OCI-LY1 (cell line): Measurements from ENCODE around the gene TENM4.

Experiments
- H2AFZ ChIP-seq: fragments of 200-600 bp; sonication (generic), shearing (Covaris generic); 2 replicates; pipeline ENCODE4 v1.6.0; 2014; ENCODE audit warnings: antibody characterized with exemption, mild to moderate bottlenecking, low read length
- H3F3A ChIP-seq: fragments of 200-600 bp; sonication (generic), shearing (Covaris generic); 2 replicates; pipeline ENCODE4 v1.6.0; 2014; ENCODE audit warnings: mild to moderate bottlenecking, antibody characterized with exemption, low read length, moderate library complexity; ENCODE audit not compliant: insufficient read depth
- H3K27ac ChIP-seq: fragments of 200-600 bp; sonication (generic); 2 replicates; pipeline ENCODE4 v1.5.1; 2014; ENCODE audit warnings: low read length, mixed run types, mild to moderate bottlenecking, low read depth; ENCODE audit not compliant: poor library complexity, severe bottlenecking
- H3K27me3 ChIP-seq: fragments of 200-600 bp; sonication (generic); 2 replicates; pipeline ENCODE4 v1.6.0; 2014; ENCODE audit warnings: antibody characterized with exemption, mild to moderate bottlenecking, low read length, moderate library complexity; ENCODE audit not compliant: insufficient read depth
- H3K36me3 ChIP-seq: fragments of 200-600 bp; sonication (generic); 2 replicates; pipeline ENCODE4 v1.6.1; 2014; ENCODE audit warnings: mild to moderate bottlenecking, antibody characterized with exemption, low read length, moderate library complexity, mixed read lengths; ENCODE audit not compliant: insufficient read depth
- H3K4me1 ChIP-seq: fragments of 200-600 bp; sonication (generic); 2 replicates; pipeline ENCODE4 v1.5.1; 2014; ENCODE audit warnings: mild to moderate bottlenecking, low read length, moderate library complexity; ENCODE audit not compliant: insufficient read depth, severe bottlenecking
- H3K4me2 ChIP-seq: fragments of 200-600 bp; sonication (generic), shearing (Covaris generic); 2 replicates; pipeline ENCODE4 v1.6.1; 2014; ENCODE audit warnings: low read length
- H3K4me3 ChIP-seq: fragments of 200-600 bp; sonication (generic); 2 replicates; pipeline ENCODE4 v1.5.1; 2014; ENCODE audit warnings: low read length, low read depth, mild to moderate bottlenecking, mixed read lengths; ENCODE audit not compliant: poor library complexity, severe bottlenecking
- H3K79me2 ChIP-seq: fragments of 200-600 bp; shearing (Covaris generic); 2 replicates; pipeline ENCODE4 v1.6.1; 2016; ENCODE audit warnings: mixed run types, low read length, mixed read lengths; ENCODE audit not compliant: insufficient read depth
- H3K9ac ChIP-seq: fragments of 200-600 bp; sonication (generic), shearing (Covaris generic); 2 replicates; pipeline ENCODE4 v1.6.1; 2014; ENCODE audit warnings: mild to moderate bottlenecking, low read length, mixed read lengths
- H3K9me2 ChIP-seq: fragments of 200-600 bp; sonication (generic), shearing (Covaris generic); 2 replicates; pipeline ENCODE4 v1.6.1; 2014; ENCODE audit warnings: low read depth, mild to moderate bottlenecking, low read length, mixed read lengths
- H3K9me3 ChIP-seq: fragments of 200-600 bp; shearing (Covaris generic); 2 replicates; pipeline ENCODE4 v1.6.1; 2014; ENCODE audit warnings: low read length, mixed read lengths
- H4K20me1 ChIP-seq: fragments of 200-600 bp; sonication (generic), shearing (Covaris generic); 2 replicates; pipeline ENCODE4 v1.6.0; 2016; ENCODE audit warnings: mild to moderate bottlenecking, low read length; ENCODE audit not compliant: insufficient read depth
- EZH2 ChIP-seq: fragments of 200-600 bp; sonication (generic), shearing (Covaris generic); IDR thresholded peaks from 2 replicates; pipeline ENCODE4 v1.8.0; 2017; ENCODE audit warnings: borderline replicate concordance, mixed run types, mild to moderate bottlenecking, antibody characterized with exemption, low read length, moderate library complexity, mixed read lengths
- TF ChIP-seq, protein P1 (sequence below): fragments of 200-600 bp; sonication (generic), shearing (Covaris generic); IDR thresholded peaks from 2 replicates; pipeline ENCODE4 v1.5.1; 2017; ENCODE audit warnings: mild to moderate bottlenecking, antibody characterized with exemption, low read length, moderate library complexity, mixed read lengths

The TENM4 gene

GRCh38 chr11:79377406-79377805 lies 63.4 kb downstream of the TENM4 start:
- Histone ChIP-seq H3K79me2 (no peaks in the 10 kb centered on the region), H3K4me3 (no peak overlapping the region), H3F3A (no peaks in the 10 kb centered on the region), H3K27ac (no peak overlapping the region), H4K20me1 (no peaks in the 10 kb centered on the region), H3K9me3 (no peaks in the 10 kb centered on the region), H2AFZ (no peak overlapping the region), H3K9ac (no peak overlapping the region), H3K4me2 (no peak overlapping the region), H3K9me2 (no peaks in the 10 kb centered on the region), H3K27me3 (no peaks in the 10 kb centered on the region), H3K4me1 (no peaks in the 10 kb centered on the region), H3K36me3 (no peaks in the 10 kb centered on the region)
- TF ChIP-seq EZH2: no peak
- TF ChIP-seq, protein P1, sequence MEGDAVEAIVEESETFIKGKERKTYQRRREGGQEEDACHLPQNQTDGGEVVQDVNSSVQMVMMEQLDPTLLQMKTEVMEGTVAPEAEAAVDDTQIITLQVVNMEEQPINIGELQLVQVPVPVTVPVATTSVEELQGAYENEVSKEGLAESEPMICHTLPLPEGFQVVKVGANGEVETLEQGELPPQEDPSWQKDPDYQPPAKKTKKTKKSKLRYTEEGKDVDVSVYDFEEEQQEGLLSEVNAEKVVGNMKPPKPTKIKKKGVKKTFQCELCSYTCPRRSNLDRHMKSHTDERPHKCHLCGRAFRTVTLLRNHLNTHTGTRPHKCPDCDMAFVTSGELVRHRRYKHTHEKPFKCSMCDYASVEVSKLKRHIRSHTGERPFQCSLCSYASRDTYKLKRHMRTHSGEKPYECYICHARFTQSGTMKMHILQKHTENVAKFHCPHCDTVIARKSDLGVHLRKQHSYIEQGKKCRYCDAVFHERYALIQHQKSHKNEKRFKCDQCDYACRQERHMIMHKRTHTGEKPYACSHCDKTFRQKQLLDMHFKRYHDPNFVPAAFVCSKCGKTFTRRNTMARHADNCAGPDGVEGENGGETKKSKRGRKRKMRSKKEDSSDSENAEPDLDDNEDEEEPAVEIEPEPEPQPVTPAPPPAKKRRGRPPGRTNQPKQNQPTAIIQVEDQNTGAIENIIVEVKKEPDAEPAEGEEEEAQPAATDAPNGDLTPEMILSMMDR: no peak

- H4K20me1 ChIP-seq: no peaks in the 10 kb centered on the region
- no peaks in the 10 kb centered on the region for H3K9me3 ChIP-seq
- no peaks in the 10 kb centered on the region for H3K79me2 ChIP-seq
- no peaks in the 10 kb centered on the region for H3K9me2 ChIP-seq
- no peak overlapping the region for H3K27ac ChIP-seq
- H3K9ac ChIP-seq: no peak overlapping the region
- H2AFZ ChIP-seq: no peak overlapping the region
- H3K4me2 ChIP-seq: no peak overlapping the region
- no peak overlapping the region for H3K4me3 ChIP-seq
- no peaks in the 10 kb centered on the region for H3K36me3 ChIP-seq
- H3F3A ChIP-seq: no peaks in the 10 kb centered on the region
- H3K4me1 ChIP-seq: no peaks in the 10 kb centered on the region
- no peak for TF ChIP-seq EZH2
- TF ChIP-seq, protein P1: no peak
- H3K27me3 ChIP-seq: no peaks in the 10 kb centered on the region
Observed at GRCh38 chr11:79375818-79376550, 64.8 kb downstream of the TENM4 start.

DNA sequence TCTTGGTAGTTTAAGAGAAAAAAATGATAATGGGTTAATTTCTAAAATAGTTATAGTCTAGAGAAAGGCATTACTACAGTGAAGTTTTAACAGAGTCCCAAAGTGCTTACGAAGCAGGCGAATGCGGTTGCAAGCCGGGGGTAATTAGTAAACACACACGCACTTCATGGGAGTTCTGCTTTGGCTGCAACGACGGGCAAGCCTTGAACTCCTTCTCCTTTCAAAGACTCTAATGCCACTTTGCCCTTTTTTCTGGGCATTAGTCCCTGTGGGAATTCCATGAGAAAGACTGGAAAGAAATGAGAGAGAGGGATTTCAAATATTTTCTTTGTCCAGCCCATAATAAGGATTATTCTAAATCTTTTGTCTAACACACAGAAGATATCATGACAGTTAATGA lies 66.1 kb downstream of the TENM4 start:
- H3K9ac ChIP-seq: no peak overlapping the region
- H3K9me2 ChIP-seq: no peaks in the 10 kb centered on the region
- no peak overlapping the region for H3K4me3 ChIP-seq
- H3K4me2 ChIP-seq: no peak overlapping the region
- H3K36me3 ChIP-seq: no peaks in the 10 kb centered on the region
- H3K9me3 ChIP-seq: no peaks in the 10 kb centered on the region
- H4K20me1 ChIP-seq: no peaks in the 10 kb centered on the region
- H3F3A ChIP-seq: no peaks in the 10 kb centered on the region
- H3K27me3 ChIP-seq: no peaks in the 10 kb centered on the region
- H3K79me2 ChIP-seq: no peaks in the 10 kb centered on the region
- no peaks in the 10 kb centered on the region for H3K4me1 ChIP-seq
- H2AFZ ChIP-seq: no peak overlapping the region
- TF ChIP-seq, protein P1: no peak
- TF ChIP-seq EZH2: no peak
- no peak overlapping the region for H3K27ac ChIP-seq
